BLaER1 treated with 17β-estradiol and CSF1 and Interleukin-3, amounts not matched to agents 10 nM and 100 nM (cell line): Measurements from ENCODE around the gene ARMS2.

ENCODE experiments used
- H3K27ac ChIP-seq, 11 experiments: shearing (Covaris generic); formaldehyde crosslinking; 2 replicates each; pipeline ENCODE4 v1.8.1; 2022
- H3K27me3 ChIP-seq, 11 experiments: shearing (Covaris generic); formaldehyde crosslinking; 2 replicates each; pipeline ENCODE4 v1.8.1; 2022
- H3K36me3 ChIP-seq, 11 experiments: shearing (Covaris generic); formaldehyde crosslinking; 2 replicates each; pipeline ENCODE4 v1.8.1; 2022
- H3K4me1 ChIP-seq, 10 experiments: shearing (Covaris generic); formaldehyde crosslinking; 2 replicates each; pipeline ENCODE4 v1.8.1; 2022
- H3K4me2 ChIP-seq, 11 experiments: shearing (Covaris generic); formaldehyde crosslinking; 2 replicates each; pipeline ENCODE4 v1.8.1; 2022
- H3K4me3 ChIP-seq, 10 experiments: shearing (Covaris generic); formaldehyde crosslinking; 2 replicates each; pipeline ENCODE4 v1.8.1; 2022
- H3K9ac ChIP-seq, 11 experiments: shearing (Covaris generic); formaldehyde crosslinking; 2 replicates each; pipeline ENCODE4 v1.8.1; 2022
- H3K9me3 ChIP-seq, 11 experiments: shearing (Covaris generic); formaldehyde crosslinking; replicated peaks in 1 of 11; 2 replicates each; pipeline ENCODE4 v1.8.1; 2022
- H4K20me1 ChIP-seq, 11 experiments: shearing (Covaris generic); formaldehyde crosslinking; 2 replicates each; pipeline ENCODE4 v1.8.1; 2022
- Cebpa-rat ChIP-seq, 11 experiments: shearing (Covaris generic); IDR thresholded peaks; 2 replicates each; pipeline ENCODE4 v1.8.1; 2022

The ARMS2 gene

GRCh38 chr10:122473116-122473515, 18.7 kb downstream of the ARMS2 start:
- Histone ChIP-seq H4K20me1 (no peaks in the 10 kb centered on the region), H3K4me1 (peaks cover 32 to 83% (median 59%) of the 10 kb centered on the region in 10 experiments), H3K4me3 (no peak overlapping the region), H3K36me3 (no peaks in the 10 kb centered on the region), H3K9me3 (peaks cover 0 to 12% (median 0%) of the 10 kb centered on the region in 11 experiments; a peak in 3 of 22 replicates), H3K27me3 (no peaks in the 10 kb centered on the region), H3K4me2 (peak overlapping the region in 3 of 11 experiments; percentile 83 to 88 (median 88); a peak in 2 of 22 replicates), H3K27ac (peak overlapping the region in 7 of 11 experiments; percentile 5 to 82 (median 76); a peak in 10 of 22 replicates), H3K9ac (no peak overlapping the region; a peak in 1 of 22 replicates)
- TF ChIP-seq Cebpa-rat (IDR thresholded peaks at IDR 0.05) = no peak

GRCh38 chr10:122474131-122474818, 19.8 kb downstream of the ARMS2 start:
- TF ChIP-seq Cebpa-rat (IDR thresholded peaks at IDR 0.05) = no peak; a peak in 1 of 22 replicates
- Histone ChIP-seq H3K36me3 (no peaks in the 10 kb centered on the region), H3K9me3 (peaks cover 0 to 4% (median 0%) of the 10 kb centered on the region in 11 experiments; a peak in 1 of 22 replicates), H4K20me1 (no peaks in the 10 kb centered on the region), H3K4me1 (peaks cover 32 to 72% (median 48%) of the 10 kb centered on the region in 10 experiments), H3K27ac (peak overlapping the region in 10 of 11 experiments; percentile 25 to 83 (median 79); a peak in 19 of 22 replicates), H3K9ac (peak overlapping the region in 10 of 11 experiments; percentile 44 to 74 (median 71); a peak in 18 of 22 replicates), H3K4me3 (peak overlapping the region in 7 of 10 experiments; percentile 33 to 53 (median 46); a peak in 11 of 20 replicates), H3K4me2 (peak overlapping the region; percentile 76 to 95 (median 88)), H3K27me3 (no peaks in the 10 kb centered on the region)

- Histone ChIP-seq H3K9ac (peak overlapping the region in 5 of 11 experiments; percentile 65 to 73 (median 72); a peak in 8 of 22 replicates), H3K27me3 (no peaks in the 10 kb centered on the region), H3K36me3 (no peaks in the 10 kb centered on the region), H3K4me1 (peaks cover 32 to 63% (median 40%) of the 10 kb centered on the region in 10 experiments), H3K4me3 (no peak overlapping the region; a peak in 1 of 20 replicates), H3K27ac (peak overlapping the region in 9 of 11 experiments; percentile 70 to 83 (median 80); a peak in 17 of 22 replicates), H3K9me3 (peaks cover 0 to 4% (median 0%) of the 10 kb centered on the region in 11 experiments; a peak in 1 of 22 replicates), H3K4me2 (peak overlapping the region; percentile 76 to 95 (median 88)), H4K20me1 (no peaks in the 10 kb centered on the region)
- TF ChIP-seq Cebpa-rat (IDR thresholded peaks at IDR 0.05) = no peak
Measured at GRCh38 chr10:122475100-122475499, 20.6 kb downstream of the ARMS2 start.

DNA sequence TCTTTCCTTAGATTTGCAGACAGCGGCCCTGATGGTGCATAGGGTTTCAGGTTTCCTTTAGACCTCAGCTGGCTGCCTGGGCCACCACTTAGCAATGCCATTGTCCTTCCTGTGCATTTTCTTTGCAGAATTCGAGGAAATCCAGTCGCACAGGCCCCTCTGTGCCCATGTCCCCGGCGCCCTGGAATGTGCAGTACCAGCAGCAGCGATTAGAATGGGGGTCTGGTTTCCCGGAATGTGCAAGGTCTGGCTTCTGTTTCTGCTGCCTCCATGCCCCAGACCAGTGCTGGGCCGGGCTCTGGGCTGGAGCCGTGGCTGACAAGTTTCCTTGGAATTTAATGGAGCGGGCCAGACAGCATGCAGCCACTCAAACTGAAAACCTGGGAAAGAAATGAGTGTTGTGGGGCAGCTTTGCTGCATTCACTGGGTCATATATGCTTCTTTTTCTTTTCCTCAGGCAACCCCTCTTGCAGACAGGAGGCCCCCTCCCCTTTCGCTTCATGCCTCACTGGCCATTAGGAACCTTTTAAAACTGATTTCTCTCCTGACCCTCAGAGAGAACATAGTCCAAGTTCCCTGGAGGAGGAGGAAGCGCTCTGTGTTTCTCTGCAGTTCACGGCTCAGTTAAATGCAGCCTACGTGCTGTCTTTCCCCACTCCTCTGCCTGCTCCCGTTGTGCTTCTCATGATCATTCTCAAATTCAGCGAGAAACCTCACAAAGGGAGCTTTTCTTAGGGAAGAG, 21.3 kb downstream of the ARMS2 start:
- Histone ChIP-seq H3K27ac (peak overlapping the region in 3 of 11 experiments; percentile 76 to 82 (median 80); a peak in 4 of 22 replicates), H3K9ac (peak overlapping the region in 1 of 11 experiments; percentile 0; a peak in 1 of 22 replicates), H4K20me1 (no peaks in the 10 kb centered on the region), H3K4me2 (peak overlapping the region; percentile 76 to 95 (median 88)), H3K27me3 (no peaks in the 10 kb centered on the region), H3K4me3 (no peak overlapping the region), H3K4me1 (peaks cover 32 to 57% (median 39%) of the 10 kb centered on the region in 10 experiments), H3K9me3 (peaks cover 0 to 1% (median 0%) of the 10 kb centered on the region in 11 experiments; a peak in 1 of 22 replicates), H3K36me3 (no peaks in the 10 kb centered on the region)
- TF ChIP-seq Cebpa-rat (IDR thresholded peaks at IDR 0.05) = no peak

DNA sequence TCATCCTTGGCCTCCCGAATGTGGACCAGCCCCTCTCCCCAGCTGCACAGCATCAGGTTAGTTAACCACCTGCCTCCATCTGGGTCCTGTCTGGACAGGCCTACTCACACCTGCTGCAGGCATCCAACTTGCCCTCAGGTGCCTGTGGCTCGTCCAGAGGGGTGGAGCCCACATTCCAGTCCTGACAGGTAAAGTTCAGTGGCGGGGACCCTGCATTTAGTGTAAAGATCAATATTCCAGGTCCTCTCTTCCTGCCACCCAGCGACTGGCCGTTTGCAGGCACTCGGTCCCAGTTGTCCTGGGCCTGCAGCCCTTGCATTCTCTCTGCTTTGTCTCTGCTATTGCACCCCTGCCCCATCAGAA, 21.9 kb downstream of the ARMS2 start:
- peak overlapping the region; percentile 36 to 95 (median 88); a peak in 20 of 22 replicates for H3K4me2 ChIP-seq

GRCh38 chr10:122477436-122477835, 23.0 kb downstream of the ARMS2 start:
- no peak overlapping the region for H3K9ac ChIP-seq
- no peaks in the 10 kb centered on the region for H4K20me1 ChIP-seq
- H3K9me3 ChIP-seq = peaks cover 6 to 13% (median 11%) of the 10 kb centered on the region in 11 experiments; a peak in 15 of 22 replicates
- H3K27ac ChIP-seq = no peak overlapping the region
- peaks cover 30 to 44% (median 38%) of the 10 kb centered on the region in 10 experiments for H3K4me1 ChIP-seq
- TF ChIP-seq Cebpa-rat (IDR thresholded peaks at IDR 0.05) = no peak
- H3K36me3 ChIP-seq = no peaks in the 10 kb centered on the region
- H3K4me3 ChIP-seq = no peak overlapping the region
- H3K27me3 ChIP-seq = no peaks in the 10 kb centered on the region
- H3K4me2 ChIP-seq = no peak overlapping the region

More for the DNA sequence above, 21.9 kb downstream of the ARMS2 start:
- peaks cover 30 to 52% (median 39%) of the 10 kb centered on the region in 10 experiments for H3K4me1 ChIP-seq
- H4K20me1 ChIP-seq = no peaks in the 10 kb centered on the region
- peak overlapping the region in 1 of 11 experiments; percentile 0; a peak in 1 of 22 replicates for H3K9ac ChIP-seq
- 0 out of 22 replicates have a peak overlapping the region, but pooled peaks of 1 of the 11 experiments have one; percentile 80 for H3K27ac ChIP-seq
- peaks cover under 1 to 2% (median 1%) of the 10 kb centered on the region in 11 experiments; a peak in 11 of 22 replicates for H3K9me3 ChIP-seq
- no peaks in the 10 kb centered on the region for H3K36me3 ChIP-seq
- no peak overlapping the region for H3K4me3 ChIP-seq
- TF ChIP-seq Cebpa-rat (IDR thresholded peaks at IDR 0.05) = no peak
- no peaks in the 10 kb centered on the region for H3K27me3 ChIP-seq

GRCh38 chr10:122478971-122479370, 24.5 kb downstream of the ARMS2 start:
- Histone ChIP-seq H4K20me1 (no peaks in the 10 kb centered on the region), H3K9ac (no peak overlapping the region), H3K27me3 (no peaks in the 10 kb centered on the region), H3K36me3 (no peaks in the 10 kb centered on the region), H3K4me3 (no peak overlapping the region), H3K27ac (no peak overlapping the region), H3K9me3 (peaks cover 6 to 13% (median 11%) of the 10 kb centered on the region in 11 experiments; a peak in 15 of 22 replicates), H3K4me2 (no peak overlapping the region), H3K4me1 (peaks cover 25 to 29% (median 28%) of the 10 kb centered on the region in 10 experiments)
- no peak for TF ChIP-seq Cebpa-rat (IDR thresholded peaks at IDR 0.05)

DNA sequence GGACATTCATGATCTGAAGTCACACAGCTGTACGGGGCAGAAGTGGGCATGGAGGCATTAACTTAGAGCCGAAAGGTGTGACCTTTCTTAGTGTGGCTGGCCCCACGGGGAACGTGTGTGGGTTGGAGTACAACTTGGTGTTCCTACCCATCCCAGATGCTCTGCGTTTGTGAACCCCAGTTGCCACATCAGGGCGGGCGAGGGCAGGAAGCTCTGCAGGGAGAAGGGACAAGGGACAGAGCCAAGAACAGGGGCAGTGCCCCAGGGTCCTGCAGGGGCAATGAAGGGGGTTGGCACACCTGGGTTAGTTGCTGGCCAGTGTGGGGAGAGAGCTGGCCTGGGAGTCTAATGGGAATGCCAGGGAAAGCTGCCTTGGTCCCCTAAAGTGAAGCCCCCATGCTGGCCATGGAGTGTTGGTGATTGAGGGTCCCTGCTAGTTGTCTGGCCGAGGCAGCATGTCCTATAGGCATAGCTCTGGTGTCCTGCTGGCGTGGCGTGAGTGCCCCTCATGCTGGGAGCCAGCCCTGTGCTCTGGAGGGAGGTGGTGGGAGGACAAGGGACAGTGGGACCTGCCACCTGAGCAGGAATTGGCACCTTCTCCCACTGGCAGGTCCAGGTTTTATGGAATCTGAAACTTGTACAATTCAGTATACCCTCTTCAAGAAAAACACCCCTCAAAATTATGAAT, 25.8 kb downstream of the ARMS2 start:
- TF ChIP-seq Cebpa-rat (IDR thresholded peaks at IDR 0.05) = no peak

More for the DNA sequence above, 25.8 kb downstream of the ARMS2 start:
- Histone ChIP-seq H4K20me1 (no peaks in the 10 kb centered on the region), H3K9me3 (peaks cover 6 to 13% (median 11%) of the 10 kb centered on the region in 11 experiments; a peak in 15 of 22 replicates), H3K27me3 (no peaks in the 10 kb centered on the region), H3K4me2 (no peak overlapping the region), H3K9ac (no peak overlapping the region), H3K27ac (no peak overlapping the region), H3K4me1 (peaks cover 11 to 16% (median 15%) of the 10 kb centered on the region in 10 experiments), H3K36me3 (no peaks in the 10 kb centered on the region), H3K4me3 (no peak overlapping the region)
